SK-N-SH treated with all-trans-retinoic acid at 6 μM for 48 hours (cell line): Measurements from ENCODE around the gene TBC1D2.

ENCODE experiments used
- ESRRG ChIP-seq: fragments of 250-450 bp; sonication (Bioruptor Pico); IDR thresholded peaks from 2 replicates; pipeline ENCODE4 v1.6.1; 2021; ENCODE audit warnings: mild to moderate bottlenecking
- GLIS3 ChIP-seq: fragments of 250-450 bp; sonication (Bioruptor Pico); IDR thresholded peaks from 2 replicates; pipeline ENCODE4 v1.5.0; 2020; ENCODE audit warnings: mild to moderate bottlenecking, moderate library complexity
- OSR1 ChIP-seq: fragments of 250-450 bp; sonication (Bioruptor Pico); IDR thresholded peaks from 2 replicates; pipeline ENCODE4 v1.8.0; 2022; ENCODE audit warnings: moderate library complexity, mild to moderate bottlenecking, inconsistent platforms
- PATZ1 ChIP-seq: fragments of 250-450 bp; sonication (Bioruptor Pico); IDR thresholded peaks from 2 replicates; pipeline ENCODE4 v1.8.0; 2020; ENCODE audit warnings: mild to moderate bottlenecking, moderate library complexity, borderline replicate concordance
- RARB ChIP-seq: fragments of 250-450 bp; sonication (Bioruptor Pico); IDR thresholded peaks from 2 replicates; pipeline ENCODE4 v1.8.0; 2021; ENCODE audit warnings: mild to moderate bottlenecking, moderate library complexity
- SNAI2 ChIP-seq: fragments of 250-450 bp; sonication (Bioruptor Pico); IDR thresholded peaks from 2 replicates; pipeline ENCODE4 v1.5.0; 2020; ENCODE audit warnings: mild to moderate bottlenecking, moderate library complexity
- TOX ChIP-seq: fragments of 250-450 bp; sonication (Bioruptor Pico); IDR thresholded peaks from 2 replicates; pipeline ENCODE4 v1.8.0; 2021; ENCODE audit warnings: mild to moderate bottlenecking, moderate library complexity, borderline replicate concordance
- ZC3H10 ChIP-seq: fragments of 250-450 bp; sonication (Bioruptor Pico); IDR thresholded peaks from 2 replicates; pipeline ENCODE4 v1.5.1; 2021; ENCODE audit warnings: mild to moderate bottlenecking, moderate library complexity
- ZFP3 ChIP-seq: fragments of 250-450 bp; sonication (Bioruptor Pico); IDR thresholded peaks from 2 replicates; pipeline ENCODE4 v1.5.0; 2020; ENCODE audit warnings: mild to moderate bottlenecking, moderate library complexity
- ZNF565 ChIP-seq: fragments of 450-650 bp; formaldehyde crosslinking; conservative IDR thresholded peaks from 2 replicates; pipeline ENCODE4 v1.5.0; 2020; ENCODE audit warnings: low read depth, mild to moderate bottlenecking, moderate library complexity
- ZNF8 ChIP-seq: fragments of 450-650 bp; formaldehyde crosslinking; IDR thresholded peaks from 2 replicates; pipeline ENCODE4 v1.5.0; 2020; ENCODE audit warnings: mild to moderate bottlenecking, moderate library complexity
- TF ChIP-seq, protein P1 (sequence below): fragments of 250-450 bp; sonication (Bioruptor Pico); IDR thresholded peaks from 2 replicates; pipeline ENCODE4 v1.5.1; 2021; ENCODE audit warnings: mild to moderate bottlenecking, moderate library complexity
- TF ChIP-seq, protein P2 (sequence below): fragments of 250-450 bp; sonication (Bioruptor Pico); IDR thresholded peaks from 2 replicates; pipeline ENCODE4 v1.5.0; 2020; ENCODE audit warnings: mild to moderate bottlenecking, moderate library complexity
- TF ChIP-seq, protein P3 (sequence below): fragments of 250-450 bp; sonication (Bioruptor Pico); IDR thresholded peaks from 2 replicates; pipeline ENCODE4 v1.8.0; 2021; ENCODE audit warnings: low read depth, mild to moderate bottlenecking, moderate library complexity, borderline replicate concordance

- no peak for TF ChIP-seq ESRRG
- TF ChIP-seq PATZ1 (CRISPR knock-in tag): no peak
- TF ChIP-seq ZC3H10: no peak
- TF ChIP-seq SNAI2: no peak
- no peak for TF ChIP-seq ZNF8 (CRISPR knock-in tag)
- TF ChIP-seq TOX: no peak
- no peak for TF ChIP-seq ZNF565 (CRISPR knock-in tag)
- TF ChIP-seq, protein P1, sequence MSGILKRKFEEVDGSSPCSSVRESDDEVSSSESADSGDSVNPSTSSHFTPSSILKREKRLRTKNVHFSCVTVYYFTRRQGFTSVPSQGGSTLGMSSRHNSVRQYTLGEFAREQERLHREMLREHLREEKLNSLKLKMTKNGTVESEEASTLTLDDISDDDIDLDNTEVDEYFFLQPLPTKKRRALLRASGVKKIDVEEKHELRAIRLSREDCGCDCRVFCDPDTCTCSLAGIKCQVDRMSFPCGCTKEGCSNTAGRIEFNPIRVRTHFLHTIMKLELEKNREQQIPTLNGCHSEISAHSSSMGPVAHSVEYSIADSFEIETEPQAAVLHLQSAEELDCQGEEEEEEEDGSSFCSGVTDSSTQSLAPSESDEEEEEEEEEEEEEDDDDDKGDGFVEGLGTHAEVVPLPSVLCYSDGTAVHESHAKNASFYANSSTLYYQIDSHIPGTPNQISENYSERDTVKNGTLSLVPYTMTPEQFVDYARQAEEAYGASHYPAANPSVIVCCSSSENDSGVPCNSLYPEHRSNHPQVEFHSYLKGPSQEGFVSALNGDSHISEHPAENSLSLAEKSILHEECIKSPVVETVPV: no peak
- TF ChIP-seq, protein P2, sequence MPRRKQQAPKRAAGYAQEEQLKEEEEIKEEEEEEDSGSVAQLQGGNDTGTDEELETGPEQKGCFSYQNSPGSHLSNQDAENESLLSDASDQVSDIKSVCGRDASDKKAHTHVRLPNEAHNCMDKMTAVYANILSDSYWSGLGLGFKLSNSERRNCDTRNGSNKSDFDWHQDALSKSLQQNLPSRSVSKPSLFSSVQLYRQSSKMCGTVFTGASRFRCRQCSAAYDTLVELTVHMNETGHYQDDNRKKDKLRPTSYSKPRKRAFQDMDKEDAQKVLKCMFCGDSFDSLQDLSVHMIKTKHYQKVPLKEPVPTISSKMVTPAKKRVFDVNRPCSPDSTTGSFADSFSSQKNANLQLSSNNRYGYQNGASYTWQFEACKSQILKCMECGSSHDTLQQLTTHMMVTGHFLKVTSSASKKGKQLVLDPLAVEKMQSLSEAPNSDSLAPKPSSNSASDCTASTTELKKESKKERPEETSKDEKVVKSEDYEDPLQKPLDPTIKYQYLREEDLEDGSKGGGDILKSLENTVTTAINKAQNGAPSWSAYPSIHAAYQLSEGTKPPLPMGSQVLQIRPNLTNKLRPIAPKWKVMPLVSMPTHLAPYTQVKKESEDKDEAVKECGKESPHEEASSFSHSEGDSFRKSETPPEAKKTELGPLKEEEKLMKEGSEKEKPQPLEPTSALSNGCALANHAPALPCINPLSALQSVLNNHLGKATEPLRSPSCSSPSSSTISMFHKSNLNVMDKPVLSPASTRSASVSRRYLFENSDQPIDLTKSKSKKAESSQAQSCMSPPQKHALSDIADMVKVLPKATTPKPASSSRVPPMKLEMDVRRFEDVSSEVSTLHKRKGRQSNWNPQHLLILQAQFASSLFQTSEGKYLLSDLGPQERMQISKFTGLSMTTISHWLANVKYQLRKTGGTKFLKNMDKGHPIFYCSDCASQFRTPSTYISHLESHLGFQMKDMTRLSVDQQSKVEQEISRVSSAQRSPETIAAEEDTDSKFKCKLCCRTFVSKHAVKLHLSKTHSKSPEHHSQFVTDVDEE (CRISPR knock-in tag): no peak
- TF ChIP-seq ZFP3 (CRISPR knock-in tag): no peak
- no peak for TF ChIP-seq OSR1 (CRISPR knock-in tag)
- TF ChIP-seq, protein P3, sequence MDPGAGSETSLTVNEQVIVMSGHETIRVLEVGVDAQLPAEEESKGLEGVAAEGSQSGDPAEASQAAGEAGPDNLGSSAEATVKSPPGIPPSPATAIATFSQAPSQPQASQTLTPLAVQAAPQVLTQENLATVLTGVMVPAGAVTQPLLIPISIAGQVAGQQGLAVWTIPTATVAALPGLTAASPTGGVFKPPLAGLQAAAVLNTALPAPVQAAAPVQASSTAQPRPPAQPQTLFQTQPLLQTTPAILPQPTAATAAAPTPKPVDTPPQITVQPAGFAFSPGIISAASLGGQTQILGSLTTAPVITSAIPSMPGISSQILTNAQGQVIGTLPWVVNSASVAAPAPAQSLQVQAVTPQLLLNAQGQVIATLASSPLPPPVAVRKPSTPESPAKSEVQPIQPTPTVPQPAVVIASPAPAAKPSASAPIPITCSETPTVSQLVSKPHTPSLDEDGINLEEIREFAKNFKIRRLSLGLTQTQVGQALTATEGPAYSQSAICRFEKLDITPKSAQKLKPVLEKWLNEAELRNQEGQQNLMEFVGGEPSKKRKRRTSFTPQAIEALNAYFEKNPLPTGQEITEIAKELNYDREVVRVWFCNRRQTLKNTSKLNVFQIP (CRISPR knock-in tag): no peak
- TF ChIP-seq RARB: no peak
- no peak for TF ChIP-seq GLIS3 (CRISPR knock-in tag)
These were observed 34.5 kb downstream of the TBC1D2 start for GRCh38 chr9:98220911-98221310.
